Stimulated activated CD4-positive, alpha-beta T cell treated with anti-CD3 and anti-CD28 coated beads, Interleukin-15, amount 100 ng/mL, for 1 hour (primary cell): Measurements from ENCODE around the gene NIPAL3.
"Not testable (repeated sequence)": the region's sequence is repeated elsewhere in the genome, so short reads cannot be mapped to it uniquely, and the experiment has no call there.

Source experiments
- DNase-seq, 2 donors: peaks; one replicate each; pipeline ENCODE4 v3.0.0-alpha.2; 2020; ENCODE audit warnings: low read depth in 1 of 2, low spot score in 1 of 2

The NIPAL3 gene

DNA sequence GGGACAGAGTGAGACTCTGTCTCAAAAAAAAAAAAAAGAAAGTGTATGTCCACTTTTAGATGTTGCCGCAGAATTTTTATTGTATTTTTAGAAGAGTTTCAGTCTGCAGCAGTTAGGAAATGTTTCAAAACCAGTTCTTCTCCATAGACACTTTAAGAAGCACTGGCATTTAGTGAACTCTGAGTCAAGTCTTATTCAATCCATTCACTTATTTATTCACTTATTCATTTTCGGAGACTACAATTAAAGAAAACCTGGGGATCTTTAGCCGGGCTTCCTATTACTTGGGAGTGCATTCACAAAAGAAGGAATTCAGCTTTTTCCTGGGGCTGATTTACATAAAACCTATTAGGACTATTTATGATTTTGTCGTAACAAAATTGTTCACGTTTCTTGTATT, 99.3 kb downstream of the NIPAL3 start:
- DNase-seq = no peak

DNA sequence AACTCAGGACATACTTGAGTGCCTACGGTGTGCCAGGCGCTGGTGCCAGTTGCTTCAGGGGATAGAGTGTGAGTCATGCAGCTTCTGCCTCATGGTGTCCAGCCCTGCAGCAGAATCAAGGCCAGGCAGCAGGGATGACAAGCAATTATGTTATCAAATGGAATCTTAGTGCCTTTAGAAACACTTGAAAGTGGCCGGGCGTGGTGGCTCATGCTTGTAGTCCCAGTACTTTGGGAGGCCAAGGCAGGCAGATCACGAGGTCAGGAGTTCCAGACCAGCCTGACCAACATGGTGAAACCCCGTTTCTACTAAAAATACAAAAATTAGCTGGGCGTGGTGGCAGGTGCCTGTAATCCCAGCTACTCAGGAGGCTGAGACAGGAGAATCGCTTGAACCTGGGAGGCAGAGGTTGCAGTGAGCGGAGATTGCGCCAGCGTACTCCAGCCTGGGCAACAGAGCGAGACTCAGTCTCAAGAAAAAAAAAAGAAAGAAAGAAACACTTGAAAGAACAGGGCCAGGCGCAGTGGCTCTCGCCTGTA, 100.1 kb downstream of the NIPAL3 start:
- not testable (repeated sequence) for DNase-seq

DNA sequence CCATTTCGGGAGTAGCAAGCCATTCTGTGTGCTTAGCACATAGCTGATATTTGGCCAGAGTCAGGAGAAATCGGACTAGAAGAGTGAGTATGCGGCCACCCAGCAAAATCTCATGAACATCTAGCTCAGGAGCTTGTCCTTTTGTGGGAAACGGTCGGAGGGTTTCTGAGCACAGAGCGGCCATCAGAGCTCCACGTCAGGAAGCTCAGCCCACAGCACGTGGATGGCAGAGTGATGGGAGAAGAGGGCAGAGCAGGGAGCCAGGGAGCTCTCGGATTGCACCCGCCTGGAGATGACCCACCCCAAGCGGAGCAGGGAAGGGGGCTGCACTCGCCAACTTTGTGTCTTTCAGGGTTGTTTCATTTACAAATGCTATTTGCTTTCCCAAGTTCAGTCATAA, 100.9 kb downstream of the NIPAL3 start:
- no peak for DNase-seq

- DNase-seq = no peak
These were observed 102.3 kb downstream of the NIPAL3 start for GRCh38 chr1:24517898-24518297.

GRCh38 chr1:24520282-24520681, 104.7 kb downstream of the NIPAL3 start:
- DNase-seq = not testable (repeated sequence)
